SH-SY5Y (cell line): ENCODE data around the gene CUL4A.

Experiments used
- GATA2 ChIP-seq: IDR thresholded peaks from 2 replicates; pipeline ENCODE4 v1.6.1; 2011; ENCODE audit warnings: mild to moderate bottlenecking, low read depth, low read length
- GATA3 ChIP-seq: IDR thresholded peaks from 2 replicates; pipeline ENCODE4 v1.6.1; 2011; ENCODE audit warnings: low read depth, mild to moderate bottlenecking, low read length, moderate library complexity

GRCh38 chr13:113299951-113300350 lies 90.5 kb downstream of the CUL4A start:
- TF ChIP-seq GATA3: no peak
- TF ChIP-seq GATA2: no peak
